ENCODE results near the gene CUX1.
"Not testable (repeated sequence)": the region's sequence is repeated elsewhere in the genome, so short reads cannot be mapped to it uniquely, and the experiment has no call there.

Gene CUX1

GRCh38 chr7:101803203-101804087, 14.0 kb upstream of the CUX1 start:
- DNase-seq: no peak

- peak; percentile 46 for DNase-seq
Observed at GRCh38 chr7:101804088-101804963, 13.1 kb upstream of the CUX1 start.

GRCh38 chr7:101804967-101805366, 12.5 kb upstream of the CUX1 start:
- DNase-seq: peak; percentile 73

- no peak for DNase-seq
Observed at GRCh38 chr7:101812595-101812994, 4.8 kb upstream of the CUX1 start.

GRCh38 chr7:101813402-101814019, 3.9 kb upstream of the CUX1 start:
- DNase-seq: no peak

- DNase-seq: peak; percentile 88
Observed at GRCh38 chr7:101814081-101814990, 3.1 kb upstream of the CUX1 start.

- peak; percentile 85 for DNase-seq
Observed at GRCh38 chr7:101814991-101815825, 2.2 kb upstream of the CUX1 start.

GRCh38 chr7:101815826-101816594, 1.4 kb upstream of the CUX1 start:
- peak; percentile 95 for DNase-seq

- DNase-seq: peak; percentile 81
Observed at GRCh38 chr7:101816595-101817470, 593 bp upstream of the CUX1 start.

GRCh38 chr7:101818287-101819071, 1.1 kb downstream of the CUX1 start:
- DNase-seq: no peak

GRCh38 chr7:101819183-101819582, 1.8 kb downstream of the CUX1 start:
- DNase-seq: no peak

- DNase-seq: no peak
Observed at GRCh38 chr7:101819913-101820522, 2.6 kb downstream of the CUX1 start.

GRCh38 chr7:101820703-101821102, 3.3 kb downstream of the CUX1 start:
- DNase-seq: no peak

GRCh38 chr7:101822632-101823031, 5.2 kb downstream of the CUX1 start:
- DNase-seq: not testable (repeated sequence)

GRCh38 chr7:101823096-101823495, 5.7 kb downstream of the CUX1 start:
- no peak for DNase-seq

- DNase-seq: no peak
Observed at GRCh38 chr7:101823596-101823995, 6.2 kb downstream of the CUX1 start.

- no peak for DNase-seq
Observed at GRCh38 chr7:101824440-101824839, 7.0 kb downstream of the CUX1 start.

Measured in DMS53 (cell line).